GM23248 (cell line): Measurements from ENCODE around the gene RUNX1. TPM values are rescaled to one million over a fixed set of nuclear protein-coding genes. Genes with fewer than 3 reads are reported as not detected.

Source experiments
- DNase-seq: peaks from one replicate; pipeline ENCODE4 v3.0.0-alpha.2; 2015
- H2AFZ ChIP-seq: fragments of 200-600 bp; sonication (generic); 2 replicates; pipeline ENCODE4 v1.6.1; 2016; ENCODE audit warnings: antibody characterized with exemption
- H3F3A ChIP-seq: fragments of 200-600 bp; sonication (generic); 2 replicates; pipeline ENCODE4 v1.6.1; 2016; ENCODE audit warnings: mild to moderate bottlenecking, antibody characterized with exemption, mixed run types; ENCODE audit not compliant: insufficient read depth
- H3K27ac ChIP-seq: fragments of 200-600 bp; sonication (generic); 2 replicates; pipeline ENCODE4 v1.5.1; 2016; ENCODE audit warnings: mild to moderate bottlenecking
- H3K27me3 ChIP-seq: fragments of 200-600 bp; sonication (generic); replicated peaks from 2 replicates; pipeline ENCODE4 v1.6.1; 2016; ENCODE audit warnings: mild to moderate bottlenecking; ENCODE audit not compliant: insufficient read depth
- H3K36me3 ChIP-seq: fragments of 200-600 bp; sonication (generic); 2 replicates; pipeline ENCODE4 v1.6.1; 2016; ENCODE audit warnings: low read depth, mild to moderate bottlenecking
- H3K4me1 ChIP-seq: fragments of 200-600 bp; sonication (generic); 2 replicates; pipeline ENCODE4 v1.6.1; 2016; ENCODE audit warnings: mild to moderate bottlenecking; ENCODE audit not compliant: insufficient read depth
- H3K4me2 ChIP-seq: fragments of 200-600 bp; sonication (generic); one replicate; pipeline ENCODE4 v1.6.1; 2016; ENCODE audit warnings: mild to moderate bottlenecking; ENCODE audit not compliant: unreplicated experiment
- H3K4me3 ChIP-seq: fragments of 200-600 bp; sonication (generic); 2 replicates; pipeline ENCODE4 v1.5.1; 2016; ENCODE audit warnings: mild to moderate bottlenecking
- H3K79me2 ChIP-seq: fragments of 200-600 bp; sonication (generic); 2 replicates; pipeline ENCODE4 v1.6.1; 2016; ENCODE audit warnings: mild to moderate bottlenecking; ENCODE audit not compliant: insufficient read depth
- H3K9ac ChIP-seq: fragments of 200-600 bp; sonication (generic); 2 replicates; pipeline ENCODE4 v1.6.1; 2016; ENCODE audit warnings: mild to moderate bottlenecking
- H3K9me2 ChIP-seq: fragments of 200-600 bp; sonication (generic); 2 replicates; pipeline ENCODE4 v1.6.1; 2016; ENCODE audit warnings: mixed run types, mild to moderate bottlenecking, moderate library complexity; ENCODE audit not compliant: insufficient read depth
- H3K9me3 ChIP-seq: fragments of 200-600 bp; sonication (generic); one replicate; pipeline ENCODE4 v1.6.1; 2017; ENCODE audit warnings: low read depth
- H4K20me1 ChIP-seq: fragments of 200-600 bp; sonication (generic); 2 replicates; pipeline ENCODE4 v1.6.0; 2016; ENCODE audit not compliant: insufficient read depth
- EZH2 ChIP-seq: fragments of 200-600 bp; sonication (generic); IDR thresholded peaks from 2 replicates; pipeline ENCODE4 v1.6.1; 2018; ENCODE audit warnings: antibody characterized with exemption, mild to moderate bottlenecking; ENCODE audit not compliant: insufficient read depth, poor library complexity, severe bottlenecking
- EZH2phosphoT487 ChIP-seq: fragments of 200-600 bp; sonication (generic); IDR thresholded peaks from 2 replicates; pipeline ENCODE4 v1.6.1; 2018; ENCODE audit warnings: antibody characterized with exemption, moderate library complexity, mild to moderate bottlenecking, low read depth; ENCODE audit not compliant: insufficient read depth
- WGBS, 2 experiments: methylation state at CpG; one replicate each; pipeline ENCODE4 v1.1.6; 2015 to 2017; ENCODE audit warnings: low lambda C conversion rate in 2 of 2, low coverage in 1 of 2; ENCODE audit errors: missing lambda C conversion rate in 2 of 2; 5-methylcytosine and 5-hydroxymethylcytosine counted together
- in situ Hi-C: fragments of 300-500 bp; cut with MboI; formaldehyde crosslinking; loops from 2 replicates; pipeline ENCODE4 v1.15.0; 2020
- polyA plus RNA-seq: library from polyadenylated mRNA; unstranded; fragments of >200 nt; fragmentation: Nextera tagmentation; extraction: Ambion mirVana; gene quantifications from 2 replicates; pipeline ENCODE4 v1.2.1, GENCODE V29; 2016
- total RNA-seq: library from RNA; depleted of rRNA; stranded (reverse); fragments of >200 nt; shearing (Covaris generic); gene quantifications from 2 replicates; pipeline ENCODE4 v1.2.3, GENCODE V29; 2014

RUNX1 gene
- total and polyA plus RNA-seq, 2 experiments from 2014 or later: 21.3 to 32.6 TPM

DNA sequence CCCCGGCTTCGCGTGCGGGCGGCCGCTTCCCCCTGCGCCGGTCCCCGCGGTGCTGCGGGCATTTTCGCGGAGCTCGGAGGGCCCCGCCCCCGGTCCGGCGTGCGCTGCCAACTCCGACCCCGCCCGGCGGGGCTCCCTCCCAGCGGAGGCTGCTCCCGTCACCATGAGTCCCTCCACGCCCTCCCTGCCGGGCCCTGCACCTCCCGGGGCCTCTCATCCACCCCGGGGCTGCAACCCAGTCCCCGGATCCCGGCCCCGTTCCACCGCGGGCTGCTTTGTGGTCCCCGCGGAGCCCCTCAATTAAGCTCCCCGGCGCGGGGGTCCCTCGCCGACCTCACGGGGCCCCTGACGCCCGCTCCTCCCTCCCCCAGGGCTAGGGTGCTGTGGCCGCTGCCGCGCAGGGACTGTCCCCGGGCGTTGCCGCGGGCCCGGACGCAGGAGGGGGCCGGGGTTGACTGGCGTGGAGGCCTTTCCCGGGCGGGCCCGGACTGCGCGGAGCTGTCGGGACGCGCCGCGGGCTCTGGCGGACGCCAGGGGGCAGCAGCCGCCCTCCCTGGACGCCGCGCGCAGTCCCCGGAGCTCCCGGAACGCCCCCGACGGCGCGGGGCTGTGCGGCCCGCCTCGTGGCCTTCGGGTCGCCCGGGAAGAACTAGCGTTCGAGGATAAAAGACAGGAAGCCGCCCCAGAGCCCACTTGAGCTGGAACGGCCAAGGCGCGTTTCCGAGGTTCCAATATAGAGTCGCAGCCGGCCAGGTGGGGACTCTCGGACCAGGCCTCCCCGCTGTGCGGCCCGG, 159.2 kb downstream of the RUNX1 start:
- peaks cover 19% of the 10 kb centered on the region for H3K4me1 ChIP-seq
- peaks cover 41% of the 10 kb centered on the region for H3K79me2 ChIP-seq
- peak overlapping the region; percentile 42 for H2AFZ ChIP-seq
- no peaks in the 10 kb centered on the region for H4K20me1 ChIP-seq
- H3K36me3 ChIP-seq: peaks cover 10% of the 10 kb centered on the region
- H3F3A ChIP-seq: peaks cover 24% of the 10 kb centered on the region
- peak overlapping the region; percentile 100 for H3K9ac ChIP-seq
- WGBS, 2 experiments: 5 to 14% methylated on average over 28 to 74 of the region's 98 CpGs
- TF ChIP-seq EZH2 (no peak), EZH2phosphoT487 (no peak)
- H3K4me3 ChIP-seq: peak overlapping the region; percentile 97
- in situ Hi-C loops: loop anchor here (10.0 to 25.0 kb wide), 6 partner anchors 155 to 1047 kb away; partner anchors contain the start of gene RUNX1
- H3K9me3 ChIP-seq: no peaks in the 10 kb centered on the region
- no peaks in the 10 kb centered on the region for H3K9me2 ChIP-seq
- H3K27ac ChIP-seq: peak overlapping the region; percentile 99
- H3K27me3 ChIP-seq: no peaks in the 10 kb centered on the region
- peak overlapping the region; percentile 83 for H3K4me2 ChIP-seq
- DNase-seq: peak; percentile 94

DNA sequence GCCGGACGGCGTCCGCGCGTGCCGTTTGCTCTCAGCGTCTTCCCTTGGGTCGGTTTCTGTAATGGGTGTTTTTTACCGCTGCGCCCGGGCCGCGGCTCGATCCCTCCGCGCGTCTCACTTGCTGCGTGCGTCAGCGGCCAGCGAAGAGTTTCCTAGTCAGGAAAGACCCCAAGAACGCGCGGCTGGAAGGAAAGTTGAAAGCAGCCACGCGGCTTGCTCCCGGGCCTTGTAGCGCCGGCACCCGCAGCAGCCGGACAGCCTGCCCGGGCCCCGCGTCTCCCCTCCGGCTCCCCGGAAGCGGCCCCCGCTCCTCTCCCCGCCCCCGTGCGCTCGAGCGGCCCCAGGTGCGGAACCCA, 159.8 kb downstream of the RUNX1 start:
- DNase-seq: peak; percentile 88
- Histone ChIP-seq H2AFZ (no peak overlapping the region; the same call in 1 of the 2 replicates), H3K4me2 (peak overlapping the region; percentile 83), H3K36me3 (peaks cover 16% of the 10 kb centered on the region), H4K20me1 (no peaks in the 10 kb centered on the region), H3K27me3 (no peaks in the 10 kb centered on the region), H3K9me3 (no peaks in the 10 kb centered on the region), H3K27ac (peak overlapping the region; percentile 99), H3K4me1 (peaks cover 19% of the 10 kb centered on the region), H3K79me2 (peaks cover 47% of the 10 kb centered on the region), H3K9ac (peak overlapping the region; percentile 100), H3K4me3 (peak overlapping the region; percentile 97), H3F3A (peaks cover 30% of the 10 kb centered on the region), H3K9me2 (no peaks in the 10 kb centered on the region)
- in situ Hi-C loops: loop anchor here (10.0 to 25.0 kb wide), 5 partner anchors 323 to 1048 kb away; no protein-coding TSS in a partner anchor
- WGBS, 2 experiments: 0 to 2% methylated on average over 14 to 34 of the region's 45 CpGs
- no peak for TF ChIP-seq EZH2phosphoT487
- TF ChIP-seq EZH2: no peak

DNA sequence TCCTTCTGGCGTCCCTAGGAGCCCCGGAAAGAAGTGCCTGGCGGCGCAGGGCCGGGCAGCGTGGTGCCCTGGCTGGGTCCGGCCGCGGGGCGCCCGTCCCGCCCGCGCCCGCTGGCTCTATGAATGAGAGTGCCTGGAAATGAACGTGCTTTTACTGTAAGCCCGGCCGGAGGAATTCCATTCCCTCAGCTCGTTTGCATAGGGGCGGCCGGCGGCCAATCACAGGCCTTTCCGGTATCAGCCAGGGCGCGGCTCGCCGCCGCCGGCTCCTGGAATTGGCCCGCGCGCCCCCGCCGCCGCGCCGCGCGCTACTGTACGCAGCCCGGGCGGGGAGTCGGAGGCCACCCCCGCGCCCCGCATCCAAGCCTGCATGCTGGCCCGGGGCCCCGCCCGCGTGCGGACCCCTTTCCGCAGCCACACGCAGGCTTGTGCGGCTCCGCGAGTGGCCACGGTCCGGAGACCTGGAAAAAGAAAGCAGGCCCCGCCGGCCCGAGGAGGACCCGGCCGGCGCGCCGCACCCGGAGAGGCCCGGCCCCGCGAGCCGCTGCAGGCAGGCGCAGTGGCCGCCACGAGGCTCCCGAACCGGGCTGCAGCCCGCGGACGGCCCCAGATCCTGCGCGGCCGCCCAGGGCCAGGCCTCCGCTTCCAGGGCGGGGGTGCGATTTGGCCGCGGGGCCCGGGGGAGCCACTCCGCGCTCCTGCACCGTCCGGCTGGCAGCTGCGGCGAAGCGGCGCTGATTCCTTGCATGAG, 160.4 kb downstream of the RUNX1 start:
- Histone ChIP-seq H3K4me1 (peaks cover 19% of the 10 kb centered on the region), H3K36me3 (peaks cover 20% of the 10 kb centered on the region), H2AFZ (no peak overlapping the region), H4K20me1 (no peaks in the 10 kb centered on the region), H3K9me2 (no peaks in the 10 kb centered on the region), H3K4me3 (peak overlapping the region; percentile 97), H3K9ac (peak overlapping the region; percentile 100), H3K27me3 (no peaks in the 10 kb centered on the region), H3K27ac (peak overlapping the region; percentile 99), H3K79me2 (peaks cover 52% of the 10 kb centered on the region), H3K4me2 (peak overlapping the region; percentile 83), H3K9me3 (no peaks in the 10 kb centered on the region), H3F3A (peaks cover 35% of the 10 kb centered on the region)
- 0 to 2% methylated on average over 53 to 73 of the region's 96 CpGs for WGBS, 2 experiments
- TF ChIP-seq EZH2: no peak
- TF ChIP-seq EZH2phosphoT487: no peak
- DNase-seq: peak; percentile 98
- in situ Hi-C loops: loop anchor here (10.0 to 25.0 kb wide), 5 partner anchors 324 to 1049 kb away; no protein-coding TSS in a partner anchor
